Measurements from ENCODE around the gene MARK3. TPM values are rescaled to one million over a fixed set of nuclear protein-coding genes. Genes with fewer than 3 reads are reported as not detected.
A peak's percentile ranks its signal among the peaks of the same experiment; 100 is the strongest.

Gene MARK3
- total RNA-seq, 1 experiment from 2014 or later: 72.5 TPM

DNA sequence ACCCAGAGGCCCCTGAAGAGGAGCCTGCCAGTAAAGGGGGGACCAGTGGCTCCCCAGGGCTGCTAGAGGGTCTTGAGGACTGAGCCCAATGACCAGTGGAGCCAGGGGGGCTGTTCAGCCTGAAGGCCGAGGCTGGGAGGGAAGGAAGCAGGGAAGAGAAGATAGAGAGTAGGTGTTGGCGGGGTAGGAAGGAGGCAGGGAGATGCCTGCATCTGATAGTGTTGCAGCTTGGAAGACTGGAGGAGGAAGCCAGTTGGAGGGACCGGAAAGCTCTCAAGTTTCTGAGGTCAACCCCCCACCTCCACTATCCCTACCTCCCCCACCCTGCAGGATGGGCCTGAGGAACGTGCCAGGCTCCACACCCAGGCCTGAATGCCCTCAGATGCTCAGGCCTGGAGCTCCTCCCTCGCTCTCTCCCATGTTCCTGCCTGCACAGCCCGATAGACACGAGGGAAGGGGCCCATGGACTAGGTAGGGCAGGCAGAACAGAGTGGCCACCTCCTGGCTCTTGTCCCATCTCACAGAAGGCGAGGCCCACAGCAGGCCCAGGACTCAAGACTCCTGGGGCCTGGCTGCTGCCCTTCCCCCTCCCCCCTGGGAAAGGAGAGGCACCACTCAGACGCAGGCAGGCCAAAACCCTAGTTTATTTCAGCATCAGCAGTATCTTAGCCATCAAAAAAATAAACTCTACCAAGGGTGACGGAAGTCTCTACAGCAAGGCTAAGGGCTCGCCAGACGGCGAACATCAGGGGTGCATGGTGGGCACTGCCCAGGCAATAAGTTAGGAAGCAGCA lies 134.0 kb downstream of the MARK3 start:
- H3K9me3 ChIP-seq (ENCODE audit: control insufficient read depth in 1 of 2, insufficient read depth in 1 of 2, low read depth in 1 of 2, low read length in 2 of 2): no peaks in the 10 kb centered on the region
- no TSS peak for BruUV-seq (replicated peaks)
- no peaks in the 10 kb centered on the region for H3K27me3 ChIP-seq (ENCODE audit: insufficient read depth, low read length)
- H3K4me1 ChIP-seq (ENCODE audit: control insufficient read depth in 1 of 2, insufficient read depth in 2 of 2, low read length in 2 of 2): peaks cover 13 to 45% of the 10 kb centered on the region in 2 experiments; a peak in 3 of 4 replicates
- no peak overlapping the region for H2AFZ ChIP-seq (ENCODE audit: low read depth, low read length, poor library complexity, severe bottlenecking)
- ChIA-PET CTCF (interaction anchor here (0.6 to 3.4 kb wide), 9 partner anchors 9 to 42 kb away, joined by 3 to 38 read pairs (median 4); partner anchors contain the start of gene TRMT61A), POLR2A (interaction anchor here (1.0 to 1.7 kb wide), 4 partner anchors 10 to 33 kb away, joined by 3 to 11 read pairs (median 4); partner anchors contain the start of gene TRMT61A), RAD21 (ENCODE audit: low non-redundant PET in 1 of 2, low total read pairs in 2 of 2, uncharacterized antibody in 2 of 2, unreplicated experiment in 2 of 2) (interaction anchor here (1.4 kb wide), 2 partner anchors 27 to 28 kb away, joined by 5 to 6 read pairs; no protein-coding TSS in a partner anchor)
- DNase-seq (ENCODE audit: low read depth, low spot score): no peak
- TF ChIP-seq EGR1 (IDR thresholded peaks at IDR 0.05; ENCODE audit: low read depth): no peak
- TF ChIP-seq EZH2phosphoT487 (IDR thresholded peaks at IDR 0.05; ENCODE audit: borderline replicate concordance): no peak
- TF ChIP-seq RAD21 (IDR thresholded peaks at IDR 0.05; ENCODE audit: low read depth): no peak
- TF ChIP-seq ELF1 (IDR thresholded peaks at IDR 0.05; ENCODE audit: borderline replicate concordance, low read depth): no peak
- TF ChIP-seq TCF7L2 (IDR thresholded peaks at IDR 0.05; ENCODE audit: borderline replicate concordance, extremely low read depth, insufficient read depth, insufficient read length): no peak
- H3K9me2 ChIP-seq (ENCODE audit: insufficient read depth): no peaks in the 10 kb centered on the region
- H4K20me1 ChIP-seq (ENCODE audit: insufficient read depth): no peaks in the 10 kb centered on the region; the same call in 1 of the 2 replicates
- no peak for ATAC-seq
- no peak overlapping the region for H3K4me3 ChIP-seq (replicated peaks in 1 of 2; ENCODE audit: low read depth in 1 of 2, low read length in 2 of 2)
- intact Hi-C loops (cut with micrococcal nuclease): no loop called here
- peaks cover 16% of the 10 kb centered on the region; the same call in 1 of the 2 replicates for H3K79me2 ChIP-seq (ENCODE audit: insufficient read depth, low read length)
- no peak overlapping the region for H3K9ac ChIP-seq (ENCODE audit: low read length)
- H3K4me2 ChIP-seq (ENCODE audit: low read length): peak overlapping the region; percentile 13
- H3K27ac ChIP-seq (ENCODE audit: low read depth, low read length): peak overlapping the region; percentile 73; the same call in 1 of the 2 replicates
- H3K36me3 ChIP-seq (ENCODE audit: control insufficient read depth in 1 of 2, insufficient read depth in 2 of 2, low read length in 2 of 2): peaks cover 0 to 12% of the 10 kb centered on the region in 2 experiments; a peak in 2 of 4 replicates

DNA sequence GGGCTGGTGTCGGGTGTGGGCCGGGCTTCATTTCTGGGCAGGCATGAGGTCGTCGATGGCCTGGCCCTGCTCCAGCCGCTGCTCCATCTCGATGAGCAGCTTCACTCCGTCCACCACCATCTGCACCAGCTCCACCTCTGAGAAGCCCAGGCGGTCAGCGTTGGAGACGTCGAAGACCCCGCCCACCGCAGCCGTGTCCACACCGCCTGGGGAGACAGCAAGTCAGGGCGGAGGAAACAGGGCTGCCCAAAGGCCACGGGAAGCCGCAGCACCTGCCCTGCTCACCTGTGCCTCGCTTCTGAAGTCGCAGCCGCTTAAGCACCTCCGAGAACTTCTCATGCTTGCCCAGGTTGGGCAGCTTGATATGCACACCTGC lies 134.6 kb downstream of the MARK3 start:
- TSS peak; percentile 75 for BruUV-seq (replicated peaks)
- RAD21 ChIA-PET (ENCODE audit: low non-redundant PET in 1 of 2, low total read pairs in 2 of 2, uncharacterized antibody in 2 of 2, unreplicated experiment in 2 of 2): interaction anchor here in 1 of 2 experiments (1.4 kb wide), 1 partner anchor 27 kb away, joined by 5 read pairs; no protein-coding TSS in a partner anchor
- CTCF ChIA-PET: interaction anchor here (1.7 to 3.4 kb wide), 3 partner anchors 9 to 27 kb away, joined by 12 to 38 read pairs (median 16); partner anchors contain the start of gene TRMT61A

More for the DNA sequence above, 134.6 kb downstream of the MARK3 start:
- H2AFZ ChIP-seq (ENCODE audit: low read depth, low read length, poor library complexity, severe bottlenecking): no peak overlapping the region
- ATAC-seq (no peak), DNase-seq (ENCODE audit: low read depth, low spot score) (no peak)
- no peaks in the 10 kb centered on the region; the same call in 1 of the 2 replicates for H4K20me1 ChIP-seq (ENCODE audit: insufficient read depth)
- peaks cover 13 to 45% of the 10 kb centered on the region in 2 experiments; a peak in 3 of 4 replicates for H3K4me1 ChIP-seq (ENCODE audit: control insufficient read depth in 1 of 2, insufficient read depth in 2 of 2, low read length in 2 of 2)
- H3K9ac ChIP-seq (ENCODE audit: low read length): no peak overlapping the region
- TF ChIP-seq EZH2phosphoT487 (IDR thresholded peaks at IDR 0.05; ENCODE audit: borderline replicate concordance) (no peak), POLR2A (IDR thresholded peaks at IDR 0.05; ENCODE audit: borderline replicate concordance, extremely low read depth, insufficient read depth, insufficient read length) (no peak), EGR1 (IDR thresholded peaks at IDR 0.05; ENCODE audit: low read depth) (no peak), SIN3A (IDR thresholded peaks at IDR 0.05; ENCODE audit: low read depth) (no peak), CEBPB (IDR thresholded peaks at IDR 0.05; ENCODE audit: low read depth) (no peak), CBX3 (IDR thresholded peaks at IDR 0.05; ENCODE audit: low read depth) (no peak), POLR2AphosphoS5 (IDR thresholded peaks at IDR 0.05; ENCODE audit: low read depth, low read length) (no peak), SRF (IDR thresholded peaks at IDR 0.05; ENCODE audit: low read depth) (no peak)
- TF ChIP-seq, protein P1, sequence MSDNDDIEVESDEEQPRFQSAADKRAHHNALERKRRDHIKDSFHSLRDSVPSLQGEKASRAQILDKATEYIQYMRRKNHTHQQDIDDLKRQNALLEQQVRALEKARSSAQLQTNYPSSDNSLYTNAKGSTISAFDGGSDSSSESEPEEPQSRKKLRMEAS (IDR thresholded peaks at IDR 0.05): no peak
- H3K36me3 ChIP-seq (ENCODE audit: control insufficient read depth in 1 of 2, insufficient read depth in 2 of 2, low read length in 2 of 2): peaks cover 0 to 12% of the 10 kb centered on the region in 2 experiments; a peak in 2 of 4 replicates
- H3K79me2 ChIP-seq (ENCODE audit: insufficient read depth, low read length): peaks cover 16% of the 10 kb centered on the region; the same call in 1 of the 2 replicates
- H3K4me3 ChIP-seq (replicated peaks in 1 of 2; ENCODE audit: low read depth in 1 of 2, low read length in 2 of 2): no peak overlapping the region
- H3K9me2 ChIP-seq (ENCODE audit: insufficient read depth): no peaks in the 10 kb centered on the region
- H3K4me2 ChIP-seq (ENCODE audit: low read length): 0 out of 2 replicates have a peak overlapping the region, but pooled peaks have one; percentile 95
- peak overlapping the region; percentile 73 for H3K27ac ChIP-seq (ENCODE audit: low read depth, low read length)
- intact Hi-C loops (cut with micrococcal nuclease): no loop called here
- no peaks in the 10 kb centered on the region for H3K9me3 ChIP-seq (ENCODE audit: control insufficient read depth in 1 of 2, insufficient read depth in 1 of 2, low read depth in 1 of 2, low read length in 2 of 2)
- H3K27me3 ChIP-seq (ENCODE audit: insufficient read depth, low read length): no peaks in the 10 kb centered on the region
- POLR2A ChIA-PET: interaction anchor here (1.7 kb wide), 2 partner anchors 27 to 33 kb away, joined by 3 to 4 read pairs; no protein-coding TSS in a partner anchor
